Neuronal stem cell (in vitro differentiated cells): ENCODE data around the gene TTPAL.

ENCODE experiments used
- DNase-seq: peaks from one replicate; pipeline ENCODE4 v3.0.0-alpha.2; 2013; ENCODE audit warnings: low spot score
- H2AFZ ChIP-seq: one replicate; pipeline ENCODE4 v1.6.1; 2013; ENCODE audit warnings: mild to moderate bottlenecking, low read length, inconsistent platforms
- H2AK5ac ChIP-seq: 2 replicates; pipeline ENCODE4 v1.6.1; 2013; ENCODE audit warnings: low read depth, mild to moderate bottlenecking, inconsistent platforms, low read length, moderate library complexity, mixed read lengths
- H2BK120ac ChIP-seq: 2 replicates; pipeline ENCODE4 v1.6.1; 2013; ENCODE audit warnings: low read depth, mild to moderate bottlenecking, inconsistent platforms, low read length, moderate library complexity, mixed read lengths
- H2BK12ac ChIP-seq: one replicate; pipeline ENCODE4 v1.6.1; 2013; ENCODE audit warnings: low read length, inconsistent platforms
- H2BK15ac ChIP-seq: 2 replicates; pipeline ENCODE4 v1.6.1; 2013; ENCODE audit warnings: mild to moderate bottlenecking, low read length, inconsistent platforms, mixed read lengths
- H2BK5ac ChIP-seq: one replicate; pipeline ENCODE4 v1.6.1; 2013; ENCODE audit warnings: inconsistent platforms, mild to moderate bottlenecking, low read length, moderate library complexity
- H3K14ac ChIP-seq: one replicate; pipeline ENCODE4 v1.6.1; 2013; ENCODE audit warnings: low read length, inconsistent platforms
- H3K18ac ChIP-seq: 2 replicates; pipeline ENCODE4 v1.6.1; 2013; ENCODE audit warnings: low read length, inconsistent platforms
- H3K23ac ChIP-seq: 2 replicates; pipeline ENCODE4 v1.6.1; 2013; ENCODE audit warnings: low read depth, mild to moderate bottlenecking, mixed read lengths, low read length, inconsistent platforms; ENCODE audit not compliant: poor library complexity
- H3K27ac ChIP-seq: replicated peaks from 3 replicates; pipeline ENCODE4 v1.5.1; 2013; ENCODE audit warnings: low read length, inconsistent platforms
- H3K27me3 ChIP-seq, 3 experiments: 2 replicates each; pipeline ENCODE4 v1.6.1; 2013; ENCODE audit warnings: low read length in 3 of 3, mild to moderate bottlenecking in 2 of 3, inconsistent platforms in 1 of 3, low read depth in 1 of 3, mixed read lengths in 1 of 3, moderate library complexity in 1 of 3; ENCODE audit not compliant: control insufficient read depth in 3 of 3, insufficient read depth in 3 of 3
- H3K36me3 ChIP-seq, 2 donors: replicated peaks in 1 of 2; 2 replicates each; pipeline ENCODE4 v1.6.1; 2013; ENCODE audit warnings: low read length in 2 of 2; ENCODE audit not compliant: control insufficient read depth in 2 of 2, insufficient read depth in 2 of 2
- H3K4ac ChIP-seq: 2 replicates; pipeline ENCODE4 v1.6.1; 2013; ENCODE audit warnings: inconsistent platforms, mild to moderate bottlenecking, low read length, moderate library complexity
- H3K4me1 ChIP-seq, 2 donors: 1 replicate in 1 of 2; 2 replicates in 1 of 2; pipeline ENCODE4 v1.6.1; 2013; ENCODE audit warnings: low read length in 2 of 2, low read depth in 1 of 2; ENCODE audit not compliant: control insufficient read depth in 2 of 2, insufficient read depth in 1 of 2
- H3K4me2 ChIP-seq: one replicate; pipeline ENCODE4 v1.6.1; 2013; ENCODE audit warnings: mild to moderate bottlenecking, low read length, inconsistent platforms; ENCODE audit not compliant: insufficient read depth, poor library complexity, severe bottlenecking
- H3K4me3 ChIP-seq, 2 donors: 2 replicates each; pipeline ENCODE4 v1.5.1; 2013; ENCODE audit warnings: low read length in 2 of 2, mild to moderate bottlenecking in 2 of 2, inconsistent platforms in 1 of 2, moderate library complexity in 1 of 2
- H3K79me1 ChIP-seq: one replicate; pipeline ENCODE4 v1.6.1; 2013; ENCODE audit warnings: low read depth, mild to moderate bottlenecking, inconsistent platforms, low read length, moderate library complexity
- H3K9ac ChIP-seq: one replicate; pipeline ENCODE4 v1.6.1; 2013; ENCODE audit warnings: mild to moderate bottlenecking, low read depth, low read length, inconsistent platforms; ENCODE audit not compliant: poor library complexity
- H3K9me3 ChIP-seq, 2 donors: replicated peaks in 1 of 2; 2 replicates each; pipeline versions ENCODE3 to v1.6.1; 2013; ENCODE audit warnings: low read length in 2 of 2, mild to moderate bottlenecking in 2 of 2, inconsistent platforms in 1 of 2, low read depth in 1 of 2, mixed read lengths in 1 of 2, moderate library complexity in 1 of 2; ENCODE audit not compliant: control insufficient read depth in 2 of 2, insufficient read depth in 1 of 2
- H4K8ac ChIP-seq: one replicate; pipeline ENCODE4 v1.6.1; 2013; ENCODE audit warnings: low read depth, mild to moderate bottlenecking, inconsistent platforms, low read length, moderate library complexity
- H4K91ac ChIP-seq: one replicate; pipeline ENCODE4 v1.6.1; 2013; ENCODE audit warnings: low read length, low read depth, mild to moderate bottlenecking, inconsistent platforms; ENCODE audit not compliant: poor library complexity
- WGBS, 2 donors: extraction: QIAGEN DNeasy Blood & Tissue Kit; methylation state at CpG; one replicate each; pipeline ENCODE4 v1.1.7; 2013; ENCODE audit warnings: missing lambda C conversion rate in 2 of 2, mixed read lengths in 1 of 2; ENCODE audit not compliant: insufficient read length in 2 of 2, insufficient replicate concordance in 1 of 2; ENCODE audit errors: extremely low coverage in 2 of 2; 5-methylcytosine and 5-hydroxymethylcytosine counted together

Gene TTPAL

DNA sequence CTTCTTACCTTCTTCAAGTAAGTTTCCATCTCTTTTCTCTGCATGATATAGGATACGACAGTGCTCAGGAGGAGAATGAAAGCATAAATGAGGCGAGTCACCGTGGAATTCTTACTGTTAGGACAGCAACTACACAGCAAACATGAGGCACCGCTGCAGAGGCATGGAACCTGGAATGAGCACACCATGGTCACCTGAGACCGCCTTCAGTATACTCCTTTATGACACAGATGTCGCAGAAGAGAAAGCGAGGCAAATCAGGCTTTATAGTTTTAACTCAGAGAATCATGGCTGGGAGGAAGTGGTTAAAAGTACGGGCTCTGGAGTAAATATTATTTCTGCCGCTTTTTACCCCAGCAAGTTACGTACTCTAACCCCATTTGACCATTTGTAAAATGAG lies 38.2 kb downstream of the TTPAL start:
- Histone ChIP-seq H3K27me3 (no peaks in the 10 kb centered on the region), H3K4me1 (peaks cover 0 to 2% of the 10 kb centered on the region in 2 donors), H2BK120ac (no peak overlapping the region), H3K79me1 (no peaks in the 10 kb centered on the region), H3K27ac (no peak overlapping the region), H3K9ac (no peak overlapping the region), H3K23ac (no peak overlapping the region), H3K4ac (no peak overlapping the region), H3K36me3 (peaks cover 3 to 42% of the 10 kb centered on the region in 2 donors), H2AFZ (no peak overlapping the region), H3K9me3 (no peaks in the 10 kb centered on the region), H3K4me2 (no peak overlapping the region), H4K8ac (no peak overlapping the region), H2BK5ac (no peak overlapping the region), H2BK12ac (no peak overlapping the region), H3K18ac (no peak overlapping the region), H4K91ac (no peak overlapping the region), H3K14ac (no peak overlapping the region), H3K4me3 (no peak overlapping the region), H2AK5ac (no peak overlapping the region), H2BK15ac (no peak overlapping the region)
- no peak for DNase-seq
- WGBS, 2 donors: no CpG with 5 or more reads among the region's 10 CpGs

- no peak overlapping the region for H2BK12ac ChIP-seq
- H2AFZ ChIP-seq: no peak overlapping the region
- no peak for DNase-seq
- H3K9ac ChIP-seq: peak overlapping the region; percentile 44
- peaks cover 2% of the 10 kb centered on the region for H3K79me1 ChIP-seq
- no peak overlapping the region for H4K91ac ChIP-seq
- no peaks in the 10 kb centered on the region for H3K27me3 ChIP-seq
- no peak overlapping the region for H3K18ac ChIP-seq
- H3K4me3 ChIP-seq: no peak overlapping the region
- peaks cover 0 to 20% of the 10 kb centered on the region in 2 donors for H3K36me3 ChIP-seq
- H4K8ac ChIP-seq: no peak overlapping the region
- no peak overlapping the region for H2BK15ac ChIP-seq
- no peak overlapping the region for H2AK5ac ChIP-seq
- no peak overlapping the region for H3K23ac ChIP-seq
- H3K14ac ChIP-seq: no peak overlapping the region
- no peak overlapping the region for H3K4me2 ChIP-seq
- peaks cover 6 to 11% of the 10 kb centered on the region in 2 donors for H3K4me1 ChIP-seq
- no CpG with 5 or more reads among the region's 7 CpGs for WGBS, 2 donors
- H3K9me3 ChIP-seq: no peaks in the 10 kb centered on the region
- H3K4ac ChIP-seq: no peak overlapping the region
- H2BK5ac ChIP-seq: no peak overlapping the region
- no peak overlapping the region for H3K27ac ChIP-seq
- no peak overlapping the region for H2BK120ac ChIP-seq
These were observed 40.8 kb downstream of the TTPAL start for GRCh38 chr20:44516491-44516890.

DNA sequence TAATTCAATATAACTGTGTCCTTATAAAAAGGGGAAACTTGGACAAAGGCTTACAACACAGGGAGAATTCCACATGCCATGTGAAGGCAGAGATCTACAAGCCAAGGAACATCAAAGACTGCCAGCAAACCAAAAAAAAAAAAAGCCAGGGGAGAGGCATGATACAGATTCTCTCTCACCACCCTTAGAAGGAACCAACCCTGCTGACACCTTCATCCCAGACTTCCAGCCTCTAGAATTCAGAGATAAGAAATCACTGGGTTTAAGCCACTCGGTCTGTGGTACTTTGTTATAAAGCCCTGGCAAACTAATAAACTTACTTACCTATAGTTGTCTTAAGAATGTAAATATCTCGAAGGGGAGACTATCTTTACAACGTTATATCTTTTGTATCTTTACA lies 41.8 kb downstream of the TTPAL start:
- no CpG with 5 or more reads among the region's 3 CpGs for WGBS, 2 donors

DNA sequence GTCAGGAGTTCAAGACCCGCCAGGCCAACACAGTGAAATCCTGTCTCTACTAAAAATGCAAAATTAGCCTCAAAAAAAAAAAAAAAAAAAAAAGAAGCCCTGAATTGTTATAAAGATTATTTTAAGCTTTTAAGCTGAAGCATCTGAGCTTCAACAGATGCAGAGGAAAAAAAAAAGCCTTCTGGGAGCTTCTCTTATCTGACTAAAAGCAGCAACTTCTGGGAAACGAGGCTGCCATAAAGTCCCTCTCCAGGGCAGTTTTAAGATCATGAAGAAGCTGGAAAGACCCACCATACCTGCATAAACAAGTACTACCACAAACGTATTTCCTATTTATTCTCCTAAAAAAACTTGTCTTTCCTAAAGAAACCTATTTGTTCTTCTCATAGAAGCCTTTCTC lies 42.6 kb downstream of the TTPAL start:
- no peak overlapping the region for H2AK5ac ChIP-seq
- peaks cover 2% of the 10 kb centered on the region for H3K79me1 ChIP-seq
- 100% methylated on average over 1 of the region's 3 CpGs for WGBS, 2 donors
- no peaks in the 10 kb centered on the region for H3K9me3 ChIP-seq
- no peak overlapping the region for H2BK12ac ChIP-seq
- no peak overlapping the region for H3K14ac ChIP-seq
- no peak for DNase-seq
- H3K36me3 ChIP-seq: peaks cover 0 to 9% of the 10 kb centered on the region in 2 donors
- no peak overlapping the region for H3K18ac ChIP-seq
- no peak overlapping the region for H3K4ac ChIP-seq
- no peak overlapping the region for H3K23ac ChIP-seq
- H4K91ac ChIP-seq: no peak overlapping the region
- H3K9ac ChIP-seq: no peak overlapping the region
- no peak overlapping the region for H4K8ac ChIP-seq
- no peak overlapping the region for H2BK15ac ChIP-seq
- H2BK5ac ChIP-seq: no peak overlapping the region
- H2BK120ac ChIP-seq: no peak overlapping the region
- no peak overlapping the region for H3K4me3 ChIP-seq
- no peak overlapping the region for H3K4me2 ChIP-seq
- H2AFZ ChIP-seq: no peak overlapping the region
- H3K27me3 ChIP-seq: no peaks in the 10 kb centered on the region
- H3K27ac ChIP-seq: no peak overlapping the region
- H3K4me1 ChIP-seq: peaks cover 6 to 14% of the 10 kb centered on the region in 2 donors

More for the DNA sequence above, 41.8 kb downstream of the TTPAL start:
- Histone ChIP-seq H3K4me3 (no peak overlapping the region), H2BK12ac (no peak overlapping the region), H3K23ac (no peak overlapping the region), H2BK15ac (no peak overlapping the region), H4K8ac (no peak overlapping the region), H3K18ac (no peak overlapping the region), H2BK5ac (no peak overlapping the region), H3K9me3 (no peaks in the 10 kb centered on the region), H3K14ac (no peak overlapping the region), H3K4me1 (peaks cover 6 to 12% of the 10 kb centered on the region in 2 donors), H2AFZ (no peak overlapping the region), H3K36me3 (peaks cover 0 to 15% of the 10 kb centered on the region in 2 donors), H3K4me2 (no peak overlapping the region), H3K27ac (no peak overlapping the region), H3K27me3 (no peaks in the 10 kb centered on the region), H3K79me1 (peaks cover 2% of the 10 kb centered on the region), H3K9ac (no peak overlapping the region), H4K91ac (no peak overlapping the region), H2BK120ac (no peak overlapping the region), H2AK5ac (no peak overlapping the region), H3K4ac (no peak overlapping the region)
- no peak for DNase-seq
